GM12873 (cell line): ENCODE results near the gene MINK1.

ENCODE experiments used
- TF ChIP-seq, protein P1 (sequence below): IDR thresholded peaks from 2 replicates; pipeline ENCODE4 v1.5.1; 2012; ENCODE audit warnings: low read depth, mild to moderate bottlenecking, moderate library complexity, low read length, control low read depth; ENCODE audit not compliant: insufficient read depth; ENCODE audit errors: missing control alignments

Gene MINK1

GRCh38 chr17:4938688-4939545 is 105.8 kb downstream of the MINK1 start:
- TF ChIP-seq, protein P1, sequence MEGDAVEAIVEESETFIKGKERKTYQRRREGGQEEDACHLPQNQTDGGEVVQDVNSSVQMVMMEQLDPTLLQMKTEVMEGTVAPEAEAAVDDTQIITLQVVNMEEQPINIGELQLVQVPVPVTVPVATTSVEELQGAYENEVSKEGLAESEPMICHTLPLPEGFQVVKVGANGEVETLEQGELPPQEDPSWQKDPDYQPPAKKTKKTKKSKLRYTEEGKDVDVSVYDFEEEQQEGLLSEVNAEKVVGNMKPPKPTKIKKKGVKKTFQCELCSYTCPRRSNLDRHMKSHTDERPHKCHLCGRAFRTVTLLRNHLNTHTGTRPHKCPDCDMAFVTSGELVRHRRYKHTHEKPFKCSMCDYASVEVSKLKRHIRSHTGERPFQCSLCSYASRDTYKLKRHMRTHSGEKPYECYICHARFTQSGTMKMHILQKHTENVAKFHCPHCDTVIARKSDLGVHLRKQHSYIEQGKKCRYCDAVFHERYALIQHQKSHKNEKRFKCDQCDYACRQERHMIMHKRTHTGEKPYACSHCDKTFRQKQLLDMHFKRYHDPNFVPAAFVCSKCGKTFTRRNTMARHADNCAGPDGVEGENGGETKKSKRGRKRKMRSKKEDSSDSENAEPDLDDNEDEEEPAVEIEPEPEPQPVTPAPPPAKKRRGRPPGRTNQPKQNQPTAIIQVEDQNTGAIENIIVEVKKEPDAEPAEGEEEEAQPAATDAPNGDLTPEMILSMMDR, result no peak

- TF ChIP-seq, protein P1, result no peak
These were observed 106.3 kb downstream of the MINK1 start for GRCh38 chr17:4939546-4939795.

DNA sequence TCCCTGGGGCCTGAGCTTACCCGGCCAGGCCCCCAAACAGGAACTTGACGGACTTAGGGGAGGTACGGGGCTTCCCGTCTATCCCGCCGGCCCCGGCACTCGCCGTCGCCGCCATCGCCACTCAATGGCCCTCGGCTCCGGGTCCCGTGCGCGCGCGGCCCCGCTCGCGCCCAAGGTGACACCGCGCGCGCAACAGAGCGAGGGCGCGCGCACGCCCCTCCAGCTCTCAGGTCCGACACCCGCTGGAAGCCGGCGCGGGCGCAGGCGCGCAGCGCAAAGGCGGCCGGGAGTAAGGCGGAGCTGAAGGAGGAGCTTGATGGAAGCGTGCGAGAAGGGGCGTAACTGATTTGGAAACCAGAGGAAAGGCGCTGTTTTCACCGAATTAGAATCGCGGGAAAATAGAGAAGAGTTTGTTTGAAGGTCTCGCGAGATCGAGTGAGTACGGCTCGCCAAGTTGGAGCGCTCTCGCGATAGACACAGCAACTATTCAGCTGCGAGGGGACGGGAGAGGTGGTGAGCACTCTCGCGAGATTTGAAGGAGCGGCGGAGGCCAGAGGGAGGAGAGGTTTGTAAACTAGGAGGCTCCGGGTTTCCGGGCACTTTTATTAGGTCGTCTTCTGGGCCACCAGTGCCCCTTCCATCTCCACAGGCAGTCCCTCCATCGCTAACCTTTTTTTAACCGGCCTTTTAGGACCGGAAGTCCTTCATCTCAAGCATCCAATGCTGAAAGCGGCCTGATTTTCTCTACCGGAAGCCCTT is 106.8 kb downstream of the MINK1 start, which contains the start of the genes RNF167 and SLC25A11:
RNF167 (plus strand) TSS at position 473 of the 759 bp plus-strand sequence. CDS start 642 bp downstream, outside the sequence.
SLC25A11 (minus strand) TSS at position 251 of the 759 bp plus-strand sequence; CDS start at position 115, 136 bp downstream.
- TF ChIP-seq, protein P1, result no peak

DNA sequence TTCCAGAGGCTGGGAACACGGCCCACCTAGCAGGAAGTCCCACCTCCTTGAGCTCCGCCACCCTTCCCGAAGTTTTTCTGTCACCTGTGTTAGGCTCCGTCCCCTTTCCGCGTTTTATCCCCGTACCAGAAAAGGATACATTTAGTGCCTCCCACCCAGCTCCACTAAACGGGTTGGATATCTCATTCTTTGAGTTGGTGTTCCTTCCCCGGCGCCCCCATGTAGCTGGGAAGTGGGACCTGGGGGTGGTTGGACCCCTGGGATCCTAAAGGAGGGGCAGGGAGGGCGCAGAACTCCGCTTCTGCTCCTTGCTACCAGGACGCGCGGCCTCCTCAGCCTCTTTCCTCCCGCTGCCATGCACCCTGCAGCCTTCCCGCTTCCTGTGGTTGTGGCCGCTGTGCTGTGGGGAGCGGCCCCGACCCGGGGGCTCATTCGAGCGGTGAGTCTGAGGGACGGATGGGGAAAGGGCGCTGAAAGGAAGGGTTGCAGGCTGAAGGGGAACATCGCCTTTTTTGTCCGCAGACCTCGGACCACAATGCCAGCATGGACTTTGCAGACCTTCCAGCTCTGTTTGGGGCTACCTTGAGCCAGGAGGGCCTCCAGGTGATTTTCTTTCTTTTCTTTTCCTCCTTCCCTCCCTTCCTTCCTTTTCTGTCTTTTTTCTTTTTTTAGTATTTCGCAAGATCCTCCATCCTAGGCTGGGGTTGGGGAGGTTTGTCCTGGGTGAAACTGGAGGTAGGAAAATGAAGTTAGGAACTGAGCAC is 107.6 kb downstream of the MINK1 start:
- TF ChIP-seq, protein P1, result no peak

DNA sequence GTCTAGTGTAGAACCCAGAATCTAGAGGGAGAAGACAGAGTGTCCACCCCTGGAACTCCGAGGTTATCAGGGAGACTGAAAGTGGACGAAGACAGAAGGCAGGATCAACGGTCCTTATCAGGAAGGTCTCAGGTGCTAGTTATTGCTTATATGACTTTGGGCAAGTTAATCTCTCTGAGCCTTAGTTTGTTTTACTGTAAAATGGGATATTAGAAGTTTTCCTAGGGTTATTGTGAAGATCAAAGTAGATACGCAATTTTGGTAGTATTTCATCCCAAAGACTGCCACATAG is 108.1 kb downstream of the MINK1 start:
- TF ChIP-seq, protein P1, result no peak

DNA sequence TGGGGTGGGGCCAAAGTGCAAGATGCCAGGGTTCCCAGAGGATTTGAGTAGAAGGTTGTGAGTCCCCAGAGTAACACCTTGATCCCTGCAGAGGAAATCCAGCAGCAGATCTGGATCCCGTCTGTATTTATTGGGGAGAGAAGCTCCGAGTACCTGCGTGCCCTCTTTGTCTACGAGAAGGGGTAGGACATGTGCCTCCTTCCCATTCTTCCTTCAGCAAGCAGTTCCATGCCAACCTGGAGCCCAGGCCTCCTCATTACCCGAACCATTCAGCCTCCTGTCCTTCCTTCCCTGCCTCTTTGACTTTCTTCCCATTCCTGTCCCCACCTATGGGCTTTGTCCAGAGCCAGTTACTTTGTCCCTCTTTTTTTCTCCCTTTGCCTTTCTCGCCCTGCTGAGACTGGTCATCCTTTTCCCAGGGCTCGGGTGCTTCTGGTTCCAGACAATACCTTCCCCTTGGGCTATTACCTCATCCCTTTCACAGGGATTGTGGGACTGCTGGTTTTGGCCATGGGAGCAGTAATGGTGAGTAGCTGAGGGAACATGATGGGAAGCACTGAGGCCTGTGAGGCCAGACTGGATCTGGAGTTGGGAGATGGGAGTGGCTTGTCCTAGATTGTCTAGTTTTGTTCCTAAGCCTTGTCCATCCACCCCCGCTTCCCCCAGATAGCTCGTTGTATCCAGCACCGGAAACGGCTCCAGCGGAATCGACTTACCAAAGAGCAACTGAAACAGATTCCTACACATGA is 109.8 kb downstream of the MINK1 start:
- TF ChIP-seq, protein P1, result no peak
